Muscle layer of colon (tissue), 2 donors: ENCODE data around the gene ELAVL1.

Experiments
- H3K27ac ChIP-seq: one replicate; pipeline ENCODE4 v1.7.0; 2013; ENCODE audit warnings: low read depth, mild to moderate bottlenecking, low read length, moderate library complexity
- H3K27me3 ChIP-seq, 2 donors: one replicate each; pipeline ENCODE4 v1.7.0; 2013; ENCODE audit warnings: low read length in 2 of 2, mild to moderate bottlenecking in 2 of 2; ENCODE audit not compliant: insufficient read depth in 2 of 2, control insufficient read depth in 1 of 2
- H3K36me3 ChIP-seq: one replicate; pipeline ENCODE4 v1.7.0; 2013; ENCODE audit warnings: mild to moderate bottlenecking, low read length; ENCODE audit not compliant: insufficient read depth
- H3K4me1 ChIP-seq: one replicate; pipeline ENCODE4 v1.7.0; 2013; ENCODE audit warnings: mild to moderate bottlenecking, low read length; ENCODE audit not compliant: insufficient read depth
- H3K4me3 ChIP-seq, 2 donors: one replicate each; pipeline ENCODE4 v1.7.0; 2013; ENCODE audit warnings: low read length in 2 of 2, low read depth in 1 of 2, mild to moderate bottlenecking in 1 of 2, moderate library complexity in 1 of 2
- H3K9ac ChIP-seq: one replicate; pipeline ENCODE4 v1.7.0; 2013; ENCODE audit warnings: low read length
- H3K9me3 ChIP-seq: one replicate; pipeline ENCODE4 v1.7.0; 2013; ENCODE audit warnings: mild to moderate bottlenecking, low read length
- donor health status: abdominal sarcoma.
- donor health status: Adenocarcinoma of cecum.

ELAVL1 gene

GRCh38 chr19:7994114-7994513 is 11.3 kb downstream of the ELAVL1 start:
- Histone ChIP-seq H3K9ac (no peak overlapping the region), H3K36me3 (peaks cover 22% of the 10 kb centered on the region), H3K27me3 (no peaks in the 10 kb centered on the region), H3K27ac (no peak overlapping the region), H3K9me3 (no peaks in the 10 kb centered on the region), H3K4me1 (no peaks in the 10 kb centered on the region), H3K4me3 (no peak overlapping the region)

DNA sequence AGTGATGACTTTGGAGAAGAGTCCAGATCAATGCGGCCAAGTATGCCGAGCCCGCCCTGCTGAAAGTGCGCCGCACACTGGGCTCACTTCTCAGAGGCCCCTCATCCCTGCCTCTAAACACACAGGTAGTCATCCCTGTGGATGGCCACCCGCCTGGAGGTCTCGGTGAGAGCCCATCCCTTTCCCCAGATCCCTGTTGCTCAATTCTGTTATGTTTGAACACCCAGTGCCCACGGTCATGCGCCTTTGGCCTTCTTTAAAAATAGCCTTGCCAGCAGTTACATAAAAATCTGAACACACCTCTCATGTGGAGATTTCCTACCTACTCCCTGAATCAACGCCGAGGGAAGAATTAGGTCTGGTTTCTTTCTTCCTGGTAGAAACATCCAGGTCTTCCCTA is 11.9 kb downstream of the ELAVL1 start:
- Histone ChIP-seq H3K9me3 (no peaks in the 10 kb centered on the region), H3K4me1 (no peaks in the 10 kb centered on the region), H3K9ac (no peak overlapping the region), H3K27ac (no peak overlapping the region), H3K36me3 (peaks cover 28% of the 10 kb centered on the region), H3K4me3 (no peak overlapping the region), H3K27me3 (no peaks in the 10 kb centered on the region)

DNA sequence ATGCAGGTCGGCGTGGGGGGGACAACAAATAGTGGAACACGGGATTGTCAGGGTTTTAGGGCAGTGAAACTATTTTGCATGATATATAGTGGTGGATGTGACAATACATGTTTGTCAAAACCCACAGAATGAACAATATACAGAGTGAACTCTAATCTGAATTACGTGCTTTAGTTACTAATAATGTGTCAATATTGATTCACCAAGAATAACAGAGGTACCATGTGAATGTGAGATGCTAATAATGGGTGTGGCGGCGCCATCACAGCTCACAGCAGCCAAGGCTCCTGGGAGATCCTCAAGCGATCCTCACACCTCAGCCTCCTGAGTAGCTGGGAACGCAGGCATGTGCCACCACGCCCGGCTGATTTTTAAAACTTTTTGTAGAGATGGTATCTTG is 12.9 kb downstream of the ELAVL1 start:
- H3K4me1 ChIP-seq, result peaks cover 2% of the 10 kb centered on the region
- H3K36me3 ChIP-seq, result peaks cover 37% of the 10 kb centered on the region
- no peaks in the 10 kb centered on the region for H3K9me3 ChIP-seq
- H3K27ac ChIP-seq, result no peak overlapping the region
- H3K27me3 ChIP-seq, result no peaks in the 10 kb centered on the region
- H3K9ac ChIP-seq, result no peak overlapping the region
- no peak overlapping the region for H3K4me3 ChIP-seq

DNA sequence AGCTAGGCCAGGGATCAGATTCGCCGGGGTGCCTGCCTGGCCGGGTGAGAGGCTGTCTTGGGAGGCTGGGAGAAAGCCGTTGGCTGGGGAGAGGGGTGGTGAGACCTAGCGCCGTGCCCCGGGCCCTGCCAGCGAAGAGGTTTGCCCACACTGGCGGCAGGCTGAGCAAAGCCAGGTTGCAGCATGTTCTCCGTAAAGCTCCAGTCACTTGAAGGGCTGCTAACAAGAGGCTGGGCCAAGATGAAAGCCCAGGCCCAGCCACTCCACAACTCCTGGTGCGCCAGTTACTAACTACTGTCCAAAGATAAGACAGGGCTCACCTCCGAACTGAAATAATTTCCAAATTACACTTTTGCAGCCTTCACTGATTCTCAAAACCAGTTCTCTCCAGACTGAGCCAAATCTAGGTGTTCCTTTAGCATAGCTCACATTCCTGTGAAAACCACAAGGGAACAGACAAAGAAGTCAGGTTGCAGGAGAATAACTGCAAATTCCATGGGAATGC is 16.3 kb downstream of the ELAVL1 start:
- H3K27me3 ChIP-seq, result no peaks in the 10 kb centered on the region
- H3K4me3 ChIP-seq, result no peak overlapping the region
- peaks cover 47% of the 10 kb centered on the region for H3K36me3 ChIP-seq
- no peak overlapping the region for H3K27ac ChIP-seq
- peaks cover 8% of the 10 kb centered on the region for H3K4me1 ChIP-seq
- no peaks in the 10 kb centered on the region for H3K9me3 ChIP-seq
- no peak overlapping the region for H3K9ac ChIP-seq

DNA sequence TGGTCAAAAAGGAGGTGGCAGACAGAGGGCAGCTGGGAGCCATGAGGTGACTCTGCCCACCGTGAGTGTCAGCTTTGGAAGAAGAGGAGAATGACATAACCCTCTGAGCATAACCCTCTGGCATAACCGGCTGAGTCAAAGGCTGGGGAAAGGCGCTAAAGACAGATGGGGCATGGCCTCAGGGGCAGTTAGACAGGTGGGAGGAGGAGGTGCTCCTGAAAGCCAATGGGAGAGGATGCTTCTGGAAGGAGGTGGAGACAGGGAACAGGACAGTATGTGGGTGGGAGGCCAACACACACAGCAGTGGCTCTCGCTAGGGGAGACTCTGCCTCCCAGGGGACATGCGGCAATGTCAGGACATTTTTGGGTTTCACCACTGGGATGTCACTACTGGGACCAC is 17.1 kb downstream of the ELAVL1 start:
- peaks cover 52% of the 10 kb centered on the region for H3K36me3 ChIP-seq
- H3K27me3 ChIP-seq, result no peaks in the 10 kb centered on the region
- no peak overlapping the region for H3K4me3 ChIP-seq
- peaks cover 8% of the 10 kb centered on the region for H3K4me1 ChIP-seq
- H3K27ac ChIP-seq, result no peak overlapping the region
- no peaks in the 10 kb centered on the region for H3K9me3 ChIP-seq
- H3K9ac ChIP-seq, result no peak overlapping the region

- Histone ChIP-seq H3K36me3 (peaks cover 63% of the 10 kb centered on the region), H3K4me3 (no peak overlapping the region), H3K9ac (no peak overlapping the region), H3K9me3 (no peaks in the 10 kb centered on the region), H3K27me3 (no peaks in the 10 kb centered on the region), H3K27ac (no peak overlapping the region), H3K4me1 (peaks cover 8% of the 10 kb centered on the region)
Measured at GRCh38 chr19:7987114-7987768, 18.2 kb downstream of the ELAVL1 start.

DNA sequence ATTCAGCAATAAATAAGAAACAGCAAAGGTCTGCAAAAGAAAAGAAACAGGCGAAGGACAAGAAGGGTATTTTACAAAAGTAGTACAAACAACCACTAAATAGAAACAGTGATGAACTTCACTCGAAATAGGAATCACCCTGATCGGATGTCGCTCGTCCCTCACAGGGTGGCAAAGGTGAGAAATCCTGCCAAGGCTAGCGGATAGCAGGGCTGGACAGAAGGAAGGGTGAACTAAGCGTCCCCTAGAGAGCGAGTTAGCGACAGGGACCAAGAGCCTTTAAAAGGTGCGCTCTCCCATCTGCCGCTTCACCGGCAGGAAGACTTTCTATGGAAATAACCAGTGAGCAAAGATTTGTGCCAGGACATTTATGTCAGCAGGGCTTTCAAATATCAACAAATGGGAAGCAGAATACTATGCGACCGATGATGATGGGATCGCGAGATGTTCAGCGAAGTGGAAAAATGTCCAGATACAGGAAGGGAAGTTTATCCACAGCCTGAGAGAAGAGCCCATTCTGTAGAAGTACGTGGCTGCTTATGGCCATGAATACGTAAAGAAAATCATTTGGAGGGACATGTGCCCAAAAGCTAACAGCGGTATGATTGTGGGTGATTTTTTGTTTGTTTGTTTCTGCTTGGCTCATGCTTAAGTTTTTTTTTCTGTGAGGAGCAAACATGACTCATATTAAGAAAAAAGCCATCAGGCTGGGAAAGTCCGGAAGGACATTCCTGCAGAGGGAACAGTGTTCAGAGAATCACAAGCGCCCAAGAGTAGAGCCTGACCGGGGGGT is 18.9 kb downstream of the ELAVL1 start:
- H3K9ac ChIP-seq, result no peak overlapping the region
- no peak overlapping the region for H3K27ac ChIP-seq
- peaks cover 66% of the 10 kb centered on the region for H3K36me3 ChIP-seq
- peaks cover 8% of the 10 kb centered on the region for H3K4me1 ChIP-seq
- H3K4me3 ChIP-seq, result no peak overlapping the region
- H3K9me3 ChIP-seq, result no peaks in the 10 kb centered on the region
- H3K27me3 ChIP-seq, result no peaks in the 10 kb centered on the region

- no peak overlapping the region for H3K4me3 ChIP-seq
- peaks cover 62% of the 10 kb centered on the region for H3K36me3 ChIP-seq
- no peaks in the 10 kb centered on the region for H3K9me3 ChIP-seq
- no peaks in the 10 kb centered on the region for H3K27me3 ChIP-seq
- peaks cover 8% of the 10 kb centered on the region for H3K4me1 ChIP-seq
- H3K27ac ChIP-seq, result no peak overlapping the region
- no peak overlapping the region for H3K9ac ChIP-seq
Measured at GRCh38 chr19:7985481-7985911, 19.9 kb downstream of the ELAVL1 start.

GRCh38 chr19:7983995-7984837 is 21.2 kb downstream of the ELAVL1 start:
- no peak overlapping the region for H3K4me3 ChIP-seq
- no peak overlapping the region for H3K9ac ChIP-seq
- H3K27ac ChIP-seq, result no peak overlapping the region
- H3K9me3 ChIP-seq, result no peaks in the 10 kb centered on the region
- H3K4me1 ChIP-seq, result peaks cover 8% of the 10 kb centered on the region
- no peaks in the 10 kb centered on the region for H3K27me3 ChIP-seq
- peaks cover 66% of the 10 kb centered on the region for H3K36me3 ChIP-seq

DNA sequence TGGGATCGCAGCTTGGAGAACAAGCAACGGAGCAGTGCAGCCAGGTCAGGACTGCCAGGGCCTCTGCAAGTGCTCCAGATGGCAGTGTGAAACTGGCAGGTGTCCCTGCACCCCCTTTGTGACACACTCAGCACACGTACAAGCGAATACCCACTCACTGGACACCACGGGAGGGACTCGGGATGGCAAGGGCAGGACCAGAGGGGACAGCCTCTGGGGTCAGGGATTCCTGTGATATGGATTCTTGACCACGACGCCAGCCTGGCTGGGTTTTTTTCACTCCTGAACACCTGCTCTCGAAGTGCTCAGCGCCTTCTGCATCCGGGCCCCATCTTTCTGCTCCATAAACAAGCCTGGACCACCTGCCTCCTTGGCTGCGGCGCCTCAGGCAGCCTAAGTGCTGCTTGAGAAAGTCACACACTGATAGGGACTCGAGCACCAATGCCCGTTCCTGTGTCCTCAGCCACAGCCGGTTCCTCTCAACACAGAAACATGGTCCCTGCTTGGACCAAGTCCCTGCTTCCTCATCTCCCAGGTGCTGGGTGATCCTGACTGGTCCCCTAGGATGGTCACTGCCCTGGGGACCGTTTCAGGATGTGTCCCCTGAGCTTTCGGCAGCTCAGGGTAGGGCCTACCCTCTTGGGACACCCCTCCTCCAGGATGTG is 22.0 kb downstream of the ELAVL1 start:
- H3K9ac ChIP-seq, result no peak overlapping the region
- peaks cover 66% of the 10 kb centered on the region for H3K36me3 ChIP-seq
- H3K27me3 ChIP-seq, result no peaks in the 10 kb centered on the region
- no peak overlapping the region for H3K4me3 ChIP-seq
- H3K27ac ChIP-seq, result no peak overlapping the region
- H3K4me1 ChIP-seq, result peaks cover 13% of the 10 kb centered on the region
- H3K9me3 ChIP-seq, result no peaks in the 10 kb centered on the region

- Histone ChIP-seq H3K36me3 (peaks cover 64% of the 10 kb centered on the region), H3K27me3 (no peaks in the 10 kb centered on the region), H3K27ac (no peak overlapping the region), H3K4me3 (no peak overlapping the region), H3K9me3 (no peaks in the 10 kb centered on the region), H3K4me1 (peaks cover 18% of the 10 kb centered on the region), H3K9ac (no peak overlapping the region)
Measured at GRCh38 chr19:7982651-7983099, 22.8 kb downstream of the ELAVL1 start.
